Endothelial cell of umbilical vein (primary cell): Measurements from ENCODE around the gene ITGA6.

ENCODE experiments used
- CTCF ChIP-seq, 2 donors: IDR thresholded peaks; 1 replicate in 1 of 2; 2 replicates in 1 of 2; pipeline ENCODE4 v1.5.1; 2011; ENCODE audit warnings: low read length in 2 of 2, mild to moderate bottlenecking in 2 of 2, moderate library complexity in 2 of 2, control low read depth in 1 of 2, inconsistent platforms in 1 of 2, low read depth in 1 of 2; ENCODE audit not compliant: insufficient read depth in 1 of 2; ENCODE audit errors: extremely low read depth in 1 of 2
- EZH2 ChIP-seq: IDR thresholded peaks from 2 replicates; pipeline ENCODE4 v1.6.1; 2012; ENCODE audit warnings: borderline replicate concordance, low read depth, mild to moderate bottlenecking, moderate library complexity, low read length, inconsistent platforms; ENCODE audit not compliant: severe bottlenecking
- JUN ChIP-seq: IDR thresholded peaks from 2 replicates; pipeline ENCODE4 v1.6.1; 2011; ENCODE audit warnings: borderline replicate concordance, low read depth; ENCODE audit not compliant: insufficient read length, insufficient read depth
- MAX ChIP-seq: IDR thresholded peaks from 2 replicates; pipeline ENCODE4 v1.6.1; 2011; ENCODE audit not compliant: insufficient read depth, insufficient read length
- POLR2A ChIP-seq: IDR thresholded peaks from 2 replicates; pipeline ENCODE4 v1.6.1; 2012; ENCODE audit warnings: low read depth, mild to moderate bottlenecking, control low read depth, low read length
- POLR2AphosphoS5 ChIP-seq: IDR thresholded peaks from 2 replicates; pipeline ENCODE4 v1.6.1; 2012; ENCODE audit warnings: low read depth, mild to moderate bottlenecking, control low read depth, low read length, moderate library complexity; ENCODE audit not compliant: insufficient read depth

- TF ChIP-seq POLR2A (no peak), CTCF (IDR thresholded peaks at IDR 0.05; ENCODE audit: extremely low read depth in 1 of 2, insufficient read depth in 1 of 2, low read depth in 1 of 2, low read length in 2 of 2) (no peak), MAX (no peak), JUN (peak; percentile 42), EZH2 (no peak), POLR2AphosphoS5 (no peak)
Observed at GRCh38 chr2:172480301-172481218, 53.2 kb downstream of the ITGA6 start.
